Esophagus (tissue), 2 donors: ENCODE measurements around the gene NIN. TPM values are rescaled to one million over a fixed set of nuclear protein-coding genes. Genes with fewer than 3 reads are reported as not detected.

Experiments
- H3K27ac ChIP-seq, 2 donors: one replicate each; pipeline ENCODE4 v1.5.1; 2013; ENCODE audit warnings: low read depth in 2 of 2, mild to moderate bottlenecking in 2 of 2, inconsistent platforms in 1 of 2, low read length in 1 of 2, moderate library complexity in 1 of 2
- H3K27me3 ChIP-seq, 2 donors: one replicate each; pipeline ENCODE4 v1.6.1; 2013; ENCODE audit warnings: low read length in 2 of 2, control low read depth in 1 of 2, mild to moderate bottlenecking in 1 of 2; ENCODE audit not compliant: insufficient read depth in 2 of 2, control insufficient read depth in 1 of 2
- H3K36me3 ChIP-seq, 2 donors: one replicate each; pipeline ENCODE4 v1.6.1; 2013; ENCODE audit warnings: low read length in 1 of 2; ENCODE audit not compliant: control insufficient read depth in 2 of 2, insufficient read depth in 2 of 2
- H3K4me1 ChIP-seq, 2 donors: one replicate each; pipeline ENCODE4 v1.6.1; 2013; ENCODE audit warnings: low read length in 1 of 2; ENCODE audit not compliant: control insufficient read depth in 2 of 2, insufficient read depth in 2 of 2
- H3K4me3 ChIP-seq, 2 donors: one replicate each; pipeline ENCODE4 v1.5.1; 2013; ENCODE audit warnings: low read length in 2 of 2, mild to moderate bottlenecking in 2 of 2, low read depth in 1 of 2, moderate library complexity in 1 of 2
- H3K9me3 ChIP-seq, 2 donors: one replicate each; pipeline ENCODE4 v1.6.1; 2013; ENCODE audit warnings: mild to moderate bottlenecking in 2 of 2, low read depth in 1 of 2, low read length in 1 of 2, moderate library complexity in 1 of 2; ENCODE audit not compliant: control insufficient read depth in 2 of 2, insufficient read depth in 1 of 2
- WGBS, 2 donors: extraction: QIAGEN DNeasy Blood & Tissue Kit; methylation state at CpG; one replicate each; pipeline ENCODE4 v1.1.7; 2013; 5-methylcytosine and 5-hydroxymethylcytosine counted together
- polyA plus RNA-seq, 2 donors: library from polyadenylated mRNA; stranded (reverse); fragments of 200-250 nt; gene quantifications; one replicate each; pipeline ENCODE4 v1.2.3, GENCODE V29; 2013
- donor health status: healthy with polysubstance abuse.
- donor health status: Bipolar disorder and iron deficiency.

The NIN gene
- polyA plus RNA-seq, 2 donors: 6.2 to 6.8 TPM

DNA sequence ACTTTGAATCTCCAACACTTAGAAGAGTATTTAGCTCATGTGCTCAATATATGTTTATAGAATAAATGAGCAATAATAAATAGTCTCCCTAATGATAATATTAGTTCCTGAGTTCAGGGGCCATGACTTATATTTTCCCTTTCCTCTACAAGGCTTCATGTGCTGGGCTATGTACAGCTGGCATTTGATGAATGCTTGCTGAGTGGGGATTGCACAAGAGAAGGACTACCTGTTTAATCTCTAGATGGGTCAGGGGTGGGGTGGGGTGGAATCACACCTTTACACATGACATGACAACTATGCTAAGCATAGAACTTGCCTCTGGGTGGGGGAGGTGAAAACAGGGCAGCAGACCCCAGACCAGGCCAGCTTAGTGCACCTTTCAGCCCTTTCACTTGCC, 33.3 kb upstream of the NIN start:
- Histone ChIP-seq H3K36me3 (no peaks in the 10 kb centered on the region), H3K9me3 (no peaks in the 10 kb centered on the region), H3K27me3 (no peaks in the 10 kb centered on the region), H3K4me3 (no peak overlapping the region), H3K4me1 (peaks cover 0 to 4% of the 10 kb centered on the region in 2 donors), H3K27ac (no peak overlapping the region)

DNA sequence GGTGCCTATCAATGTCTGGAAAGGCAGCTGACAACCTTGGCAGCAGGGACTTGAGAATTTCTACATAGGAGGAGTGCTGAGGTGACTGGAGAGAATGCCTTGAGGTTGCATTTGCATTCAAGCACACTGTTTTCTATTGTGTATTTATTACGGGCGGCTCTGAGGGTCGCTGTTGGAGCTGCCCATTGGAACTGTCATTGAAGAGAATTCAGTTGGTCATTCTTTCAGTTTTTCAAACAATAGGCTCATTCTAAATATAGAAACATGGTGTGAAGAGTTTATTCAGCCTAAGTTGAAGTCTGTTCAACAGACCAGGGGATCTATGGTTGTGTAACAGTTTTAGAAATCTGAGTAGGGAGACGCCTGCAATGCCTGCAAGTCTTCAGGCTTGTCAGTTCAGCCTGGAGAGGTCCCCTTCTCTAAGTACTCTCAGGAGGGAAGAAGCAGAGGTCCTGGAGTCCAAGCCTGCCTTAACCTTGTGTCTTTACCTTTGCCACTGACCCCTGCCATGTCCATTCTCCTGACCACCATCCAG, 31.1 kb upstream of the NIN start:
- H3K36me3 ChIP-seq: no peaks in the 10 kb centered on the region
- H3K4me1 ChIP-seq: peaks cover 0 to 4% of the 10 kb centered on the region in 2 donors
- no peaks in the 10 kb centered on the region for H3K9me3 ChIP-seq
- H3K4me3 ChIP-seq: no peak overlapping the region
- H3K27ac ChIP-seq: no peak overlapping the region
- H3K27me3 ChIP-seq: no peaks in the 10 kb centered on the region
- WGBS, 2 donors: 78% methylated on average over 4 of the region's 4 CpGs

DNA sequence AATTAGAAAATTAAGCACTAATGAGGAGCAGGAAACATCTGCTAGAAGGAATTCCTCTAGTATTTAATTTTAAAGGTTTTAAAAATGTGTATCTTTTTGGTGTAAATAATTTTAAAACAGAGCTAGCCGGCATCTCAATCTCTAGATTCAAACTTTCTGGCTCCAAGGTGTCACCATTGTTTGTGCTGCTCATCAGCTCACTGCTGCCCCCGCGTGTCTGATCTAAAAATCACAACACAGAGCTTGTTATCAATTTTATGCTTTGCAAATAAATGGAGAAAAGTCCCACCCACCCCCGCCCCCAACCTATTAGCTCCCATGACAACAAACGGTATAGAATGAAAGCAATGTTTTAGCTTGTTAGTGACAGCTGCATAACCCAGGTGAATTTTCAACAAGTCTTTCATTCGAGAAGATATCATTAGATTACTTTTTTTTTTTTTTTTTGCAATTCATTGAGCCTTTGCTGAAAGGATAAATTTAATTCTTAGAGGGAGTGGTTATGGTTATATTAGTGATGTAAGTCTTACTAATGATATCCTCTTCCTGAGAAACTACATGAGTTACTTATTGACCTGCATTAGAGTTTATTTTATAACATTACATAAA, 29.6 kb upstream of the NIN start:
- Histone ChIP-seq H3K27ac (no peak overlapping the region), H3K36me3 (no peaks in the 10 kb centered on the region), H3K4me1 (peaks cover 2 to 4% of the 10 kb centered on the region in 2 donors), H3K4me3 (peak overlapping the region in 1 of 2 donors; percentile 57), H3K9me3 (no peaks in the 10 kb centered on the region), H3K27me3 (no peaks in the 10 kb centered on the region)
- WGBS, 2 donors: 1 to 3% methylated on average over 6 of the region's 6 CpGs

DNA sequence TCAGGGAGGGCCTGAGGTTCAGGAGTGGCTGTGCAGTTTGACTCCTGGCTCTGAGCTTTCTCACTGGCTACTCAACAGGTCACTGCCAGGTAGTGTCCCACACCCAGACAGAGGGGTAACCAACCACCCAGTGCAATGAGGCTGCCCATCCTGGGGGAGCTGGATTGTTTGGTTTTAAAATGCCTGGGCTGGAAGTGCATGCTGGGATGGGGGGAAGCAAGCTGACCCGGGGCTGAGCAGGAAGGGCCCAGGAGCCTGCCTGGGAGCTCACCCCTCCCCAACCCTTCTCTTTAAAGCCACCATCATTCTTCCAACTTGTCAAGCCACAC, 28.3 kb upstream of the NIN start:
- Histone ChIP-seq H3K27ac (peak overlapping the region in 1 of 2 donors; percentile 54), H3K9me3 (no peaks in the 10 kb centered on the region), H3K27me3 (no peaks in the 10 kb centered on the region), H3K4me3 (peak overlapping the region; percentile 31 to 57), H3K36me3 (no peaks in the 10 kb centered on the region), H3K4me1 (peaks cover 2 to 4% of the 10 kb centered on the region in 2 donors)
- WGBS, 2 donors: 0 to 16% methylated on average over 1 of the region's 1 CpG

DNA sequence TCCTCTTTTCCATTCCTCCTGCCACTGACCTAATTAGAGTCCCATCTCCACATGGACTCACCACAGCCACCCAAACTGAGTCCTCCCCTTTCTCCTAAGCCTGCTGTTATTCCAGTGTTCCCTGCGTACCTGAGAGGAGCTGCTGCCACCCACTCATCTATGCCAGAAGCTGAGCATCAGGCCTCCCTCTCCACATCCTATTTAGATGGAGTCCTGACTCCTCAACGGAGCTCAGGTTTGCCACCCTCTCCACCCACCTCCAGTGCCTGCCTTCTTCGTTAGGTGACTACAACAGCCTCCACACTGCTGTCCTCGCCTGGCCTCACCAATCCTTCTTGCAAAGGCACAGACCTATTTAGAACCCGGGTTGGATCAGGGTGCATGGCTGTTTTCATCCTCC, 25.7 kb upstream of the NIN start:
- H3K36me3 ChIP-seq: no peaks in the 10 kb centered on the region
- H3K27me3 ChIP-seq: no peaks in the 10 kb centered on the region
- no peak overlapping the region for H3K4me3 ChIP-seq
- peaks cover 2 to 4% of the 10 kb centered on the region in 2 donors for H3K4me1 ChIP-seq
- 81% methylated on average over 5 of the region's 5 CpGs for WGBS, 2 donors
- no peaks in the 10 kb centered on the region for H3K9me3 ChIP-seq
- H3K27ac ChIP-seq: no peak overlapping the region

DNA sequence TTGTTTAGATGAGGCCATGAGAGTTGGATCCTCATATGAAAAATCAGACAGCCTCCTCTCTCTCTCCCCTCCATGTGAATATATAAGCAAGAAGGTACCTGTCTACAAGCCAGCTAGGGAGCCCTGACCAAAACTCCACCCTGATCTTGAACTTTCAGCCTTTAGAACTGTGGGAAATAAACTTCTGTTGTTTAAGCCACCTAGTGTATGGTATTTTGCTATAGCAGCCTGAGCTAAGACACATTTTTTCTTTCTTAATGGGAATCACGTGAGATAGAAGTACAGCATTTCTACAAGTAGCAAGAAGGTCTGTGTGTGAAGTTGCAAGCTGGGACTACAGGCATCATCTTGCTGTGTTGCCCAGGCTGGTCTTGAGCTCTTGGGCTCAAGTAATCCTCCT, 24.6 kb upstream of the NIN start:
- 64 to 70% methylated on average over 1 of the region's 1 CpG for WGBS, 2 donors
- peaks cover 2 to 4% of the 10 kb centered on the region in 2 donors for H3K4me1 ChIP-seq
- H3K4me3 ChIP-seq: no peak overlapping the region
- no peaks in the 10 kb centered on the region for H3K27me3 ChIP-seq
- H3K9me3 ChIP-seq: no peaks in the 10 kb centered on the region
- no peak overlapping the region for H3K27ac ChIP-seq
- no peaks in the 10 kb centered on the region for H3K36me3 ChIP-seq

DNA sequence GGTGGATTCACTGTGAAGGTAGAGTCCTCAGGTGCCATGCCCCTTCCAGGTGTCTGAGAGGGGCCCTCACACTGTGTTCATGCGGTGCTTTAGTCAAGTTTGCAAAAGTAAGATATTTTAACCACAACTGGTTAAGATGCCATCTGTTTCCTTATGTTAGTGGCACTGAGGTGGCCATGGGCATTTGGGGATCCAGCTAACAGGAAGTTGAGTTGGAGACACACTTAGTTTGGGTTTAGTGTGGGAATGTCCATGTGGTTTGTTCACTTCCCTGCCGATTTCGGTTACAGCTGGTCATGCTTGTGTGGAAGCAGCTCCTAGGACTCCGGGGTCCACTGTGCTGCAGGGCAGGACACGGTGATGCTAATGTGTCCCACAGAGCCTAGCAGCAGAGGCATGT, 23.6 kb upstream of the NIN start:
- H3K36me3 ChIP-seq: no peaks in the 10 kb centered on the region
- peaks cover 2% of the 10 kb centered on the region in 2 donors for H3K4me1 ChIP-seq
- H3K4me3 ChIP-seq: no peak overlapping the region
- H3K9me3 ChIP-seq: no peaks in the 10 kb centered on the region
- WGBS, 2 donors: 84 to 91% methylated on average over 5 of the region's 5 CpGs
- no peak overlapping the region for H3K27ac ChIP-seq
- H3K27me3 ChIP-seq: no peaks in the 10 kb centered on the region

DNA sequence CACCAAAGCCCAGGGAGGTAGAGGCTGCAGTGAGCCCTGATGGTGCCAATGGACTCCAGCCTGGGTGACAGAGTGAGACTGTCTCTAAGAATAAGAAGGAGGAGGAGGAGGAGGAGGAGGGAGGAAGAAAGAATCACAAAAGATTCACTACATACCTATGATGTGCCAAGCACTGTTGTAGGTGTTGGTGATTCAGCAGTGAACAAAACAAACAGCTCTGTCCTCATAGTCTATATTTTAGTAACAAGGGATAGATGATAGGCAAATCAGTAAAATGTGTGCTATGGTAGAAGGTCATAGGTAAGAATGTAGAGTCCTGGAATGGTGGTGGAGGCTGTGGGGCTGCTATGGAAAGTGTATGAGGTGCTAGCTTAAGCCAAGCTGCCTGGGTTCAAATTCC, 22.9 kb upstream of the NIN start:
- H3K4me3 ChIP-seq: no peak overlapping the region

DNA sequence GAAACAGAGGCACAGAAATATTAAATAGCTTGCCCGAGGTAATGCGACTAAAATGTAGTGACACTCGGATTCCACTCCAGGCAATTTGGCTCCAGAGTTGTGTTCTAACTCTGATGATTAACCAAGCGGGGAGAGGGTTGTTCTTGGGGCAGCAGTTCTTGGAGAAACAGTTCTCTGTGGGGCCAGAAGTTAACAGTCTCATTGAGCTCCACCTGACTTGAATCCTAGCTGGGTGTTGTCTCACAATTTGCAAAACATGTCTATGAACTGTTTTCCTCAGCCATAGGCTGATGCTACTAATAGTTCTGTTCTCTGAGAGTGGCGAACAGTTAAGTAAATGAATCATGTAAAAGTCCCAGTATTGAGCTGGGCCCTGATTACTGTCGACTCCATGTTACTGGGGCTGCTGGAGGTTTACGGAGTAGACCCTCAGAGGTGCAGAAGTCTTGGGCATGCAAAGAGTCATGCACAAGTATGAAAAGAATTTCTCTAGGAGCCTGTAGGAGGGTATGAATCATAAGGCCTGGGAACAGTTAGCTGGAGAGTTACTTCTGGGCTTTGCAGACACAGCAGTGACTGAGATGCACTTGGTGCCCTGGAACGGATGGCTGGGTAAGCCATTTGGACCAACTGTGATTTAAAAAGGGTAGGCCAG, 15.4 kb upstream of the NIN start:
- no peak overlapping the region for H3K27ac ChIP-seq
- no peaks in the 10 kb centered on the region for H3K27me3 ChIP-seq
- no peaks in the 10 kb centered on the region for H3K36me3 ChIP-seq
- no peaks in the 10 kb centered on the region for H3K9me3 ChIP-seq
- H3K4me3 ChIP-seq: no peak overlapping the region
- no peaks in the 10 kb centered on the region for H3K4me1 ChIP-seq
- WGBS, 2 donors: 82 to 88% methylated on average over 8 of the region's 8 CpGs

More for the DNA sequence above, 22.9 kb upstream of the NIN start:
- no peak overlapping the region for H3K27ac ChIP-seq
- no peaks in the 10 kb centered on the region for H3K9me3 ChIP-seq
- H3K36me3 ChIP-seq: no peaks in the 10 kb centered on the region
- H3K27me3 ChIP-seq: no peaks in the 10 kb centered on the region
- peaks cover 0 to 2% of the 10 kb centered on the region in 2 donors for H3K4me1 ChIP-seq

DNA sequence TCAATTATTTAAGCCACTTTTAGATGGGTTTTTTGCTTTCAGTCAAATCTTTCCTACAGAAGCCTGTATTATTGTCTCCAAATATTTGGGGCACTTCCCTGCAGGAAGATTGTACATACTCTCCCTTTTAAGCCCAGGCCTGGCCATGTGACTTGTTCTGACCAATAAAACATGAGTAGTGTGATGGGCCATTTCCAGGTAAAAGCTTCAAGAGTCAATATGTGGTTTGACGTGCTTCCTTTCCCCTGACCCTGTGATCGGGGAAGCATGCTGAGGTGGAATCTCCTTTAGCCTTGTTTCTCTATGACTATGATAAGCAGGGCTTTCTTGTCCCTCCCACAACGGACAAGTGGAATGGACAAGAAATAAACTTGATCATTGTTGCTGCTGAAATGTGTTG, 14.2 kb upstream of the NIN start:
- no peak overlapping the region for H3K27ac ChIP-seq
- H3K27me3 ChIP-seq: no peaks in the 10 kb centered on the region
- no peak overlapping the region for H3K4me3 ChIP-seq
- WGBS, 2 donors: 82 to 86% methylated on average over 3 of the region's 3 CpGs
- no peaks in the 10 kb centered on the region for H3K4me1 ChIP-seq
- no peaks in the 10 kb centered on the region for H3K36me3 ChIP-seq
- H3K9me3 ChIP-seq: no peaks in the 10 kb centered on the region
